Measurements from ENCODE around the gene ALK. TPM values are rescaled to one million over a fixed set of nuclear protein-coding genes. Genes with fewer than 3 reads are reported as not detected.

The ALK gene
- total RNA-seq, 2 donors from 2014 or later = 0.21 to 0.26 TPM

GRCh38 chr2:29202819-29203495 is 718.4 kb downstream of the ALK start:
- intact Hi-C loops (cut with DNase I) = no loop called here
- ATAC-seq (no peak), DNase-seq (no peak)

GRCh38 chr2:29201979-29202378 is 719.4 kb downstream of the ALK start:
- intact Hi-C loops (cut with DNase I) = no loop called here
- ATAC-seq (no peak), DNase-seq (no peak)

GRCh38 chr2:29196792-29197788 is 724.3 kb downstream of the ALK start:
- ATAC-seq (peak; percentile 83 to 88), DNase-seq (peak; percentile 62)
- intact Hi-C loops (cut with DNase I) = loop anchor here (2.0 to 5.0 kb wide), 3 partner anchors 238 to 375 kb away; no protein-coding TSS in a partner anchor

GRCh38 chr2:29195796-29196195 is 725.6 kb downstream of the ALK start:
- no peak for ATAC-seq
- DNase-seq = no peak
- intact Hi-C loops (cut with DNase I) = loop anchor here (2.0 to 5.0 kb wide), 3 partner anchors 237 to 373 kb away; no protein-coding TSS in a partner anchor

GRCh38 chr2:29193681-29194080 is 727.7 kb downstream of the ALK start:
- no peak for DNase-seq
- no peak for ATAC-seq
- intact Hi-C loops (cut with DNase I) = no loop called here

- ATAC-seq = no peak
- intact Hi-C loops (cut with DNase I) = no loop called here
- DNase-seq = no peak
Observed at GRCh38 chr2:29193111-29193510, 728.3 kb downstream of the ALK start.

- intact Hi-C loops (cut with DNase I) = no loop called here
- DNase-seq (no peak), ATAC-seq (no peak)
Observed at GRCh38 chr2:29192526-29192925, 728.9 kb downstream of the ALK start.

- no peak for DNase-seq
- ATAC-seq = no peak
- intact Hi-C loops (cut with DNase I) = no loop called here
Observed at GRCh38 chr2:29191817-29192216, 729.6 kb downstream of the ALK start.

- no peak for ATAC-seq
- DNase-seq = no peak
- intact Hi-C loops (cut with DNase I) = no loop called here
Observed at GRCh38 chr2:29189052-29189451, 732.3 kb downstream of the ALK start.

GRCh38 chr2:29187926-29188325 is 733.5 kb downstream of the ALK start:
- DNase-seq = no peak
- intact Hi-C loops (cut with DNase I) = no loop called here
- ATAC-seq = no peak

GRCh38 chr2:29186817-29187216 is 734.6 kb downstream of the ALK start:
- no peak for DNase-seq
- intact Hi-C loops (cut with DNase I) = no loop called here

GRCh38 chr2:29184531-29184930 is 736.9 kb downstream of the ALK start:
- DNase-seq (no peak), ATAC-seq (no peak)
- intact Hi-C loops (cut with DNase I) = no loop called here

More at GRCh38 chr2:29186817-29187216, 734.6 kb downstream of the ALK start:
- no peak for ATAC-seq

- no peak for DNase-seq
- ATAC-seq = no peak
- intact Hi-C loops (cut with DNase I) = no loop called here
Observed at GRCh38 chr2:29182920-29183319, 738.5 kb downstream of the ALK start.

GRCh38 chr2:29182334-29182733 is 739.1 kb downstream of the ALK start:
- DNase-seq (no peak), ATAC-seq (no peak)
- intact Hi-C loops (cut with DNase I) = no loop called here

- intact Hi-C loops (cut with DNase I) = no loop called here
- no peak for ATAC-seq
- DNase-seq = no peak
Observed at GRCh38 chr2:29175338-29175737, 746.0 kb downstream of the ALK start.

GRCh38 chr2:29174937-29175336 is 746.4 kb downstream of the ALK start:
- no peak for DNase-seq
- intact Hi-C loops (cut with DNase I) = no loop called here
- ATAC-seq = no peak

GRCh38 chr2:29166242-29167039 is 754.9 kb downstream of the ALK start:
- intact Hi-C loops (cut with DNase I) = no loop called here
- no peak for ATAC-seq
- no peak for DNase-seq

GRCh38 chr2:29165362-29166241 is 755.8 kb downstream of the ALK start:
- DNase-seq (no peak), ATAC-seq (peak in 1 of 2 donors; percentile 21)
- intact Hi-C loops (cut with DNase I) = no loop called here
